ENCODE results near the gene PLD1. TPM values are rescaled to one million over a fixed set of nuclear protein-coding genes. Genes with fewer than 3 reads are reported as not detected.
A peak's percentile ranks its signal among the peaks of the same experiment; 100 is the strongest.
"Not testable (repeated sequence)": the region's sequence is repeated elsewhere in the genome, so short reads cannot be mapped to it uniquely, and the experiment has no call there.

PLD1 gene
- total RNA-seq, 1 donor from 2014 or later, result 59.7 TPM

- no peak for DNase-seq (ENCODE audit: low spot score)
Measured at GRCh38 chr3:171815973-171816595, 5.8 kb upstream of the PLD1 start.

DNA sequence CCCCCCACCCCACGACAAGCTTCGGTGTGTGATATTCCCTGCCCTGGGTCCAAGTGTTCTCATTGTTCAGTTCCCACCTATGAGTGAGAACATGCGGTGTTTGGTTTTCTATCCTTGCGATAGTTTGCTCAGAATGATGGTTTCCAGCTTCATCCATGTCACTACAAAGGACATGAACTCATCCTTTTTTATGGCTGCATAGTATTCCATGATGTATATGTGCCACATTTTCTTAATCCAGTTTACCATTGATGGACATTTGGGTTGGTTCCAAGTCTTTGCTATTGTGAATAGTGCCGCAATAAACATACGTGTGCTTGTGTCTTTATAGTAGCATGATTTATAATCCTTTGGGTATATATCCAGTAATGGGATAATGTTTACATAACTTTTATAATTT lies 4.4 kb upstream of the PLD1 start:
- not testable (repeated sequence) for DNase-seq (ENCODE audit: low spot score)

DNA sequence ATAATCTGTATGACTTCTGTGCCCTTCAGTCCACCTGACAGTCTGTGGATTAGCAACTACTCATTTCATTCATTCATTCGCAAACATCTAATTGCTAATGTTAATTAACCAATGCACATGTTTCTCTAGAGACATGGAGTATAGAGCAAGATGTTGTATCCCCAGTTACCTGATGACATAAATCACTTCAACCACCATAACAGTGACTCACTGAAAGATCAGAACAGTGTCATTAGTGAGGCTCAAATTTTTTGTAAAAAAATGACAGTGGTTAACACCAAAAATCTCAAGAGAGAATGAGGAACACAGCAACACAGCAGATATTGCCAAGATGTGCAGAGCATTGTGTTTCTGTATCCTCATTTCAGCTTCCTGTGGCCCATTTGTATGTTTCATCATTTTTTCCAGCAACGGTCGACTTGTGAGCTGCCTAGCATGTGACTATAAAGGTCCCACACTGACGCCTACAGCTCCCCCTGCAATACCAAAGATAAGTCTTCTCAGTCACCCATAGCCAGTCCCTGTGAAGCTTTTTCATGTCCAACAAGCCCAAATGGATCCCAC lies 3.7 kb upstream of the PLD1 start:
- DNase-seq (ENCODE audit: low spot score), result peak; percentile 38

- no peak for DNase-seq (ENCODE audit: low spot score)
Measured at GRCh38 chr3:171813278-171813896, 3.1 kb upstream of the PLD1 start.

GRCh38 chr3:171812811-171813210 lies 2.5 kb upstream of the PLD1 start:
- no peak for DNase-seq (ENCODE audit: low spot score)

DNA sequence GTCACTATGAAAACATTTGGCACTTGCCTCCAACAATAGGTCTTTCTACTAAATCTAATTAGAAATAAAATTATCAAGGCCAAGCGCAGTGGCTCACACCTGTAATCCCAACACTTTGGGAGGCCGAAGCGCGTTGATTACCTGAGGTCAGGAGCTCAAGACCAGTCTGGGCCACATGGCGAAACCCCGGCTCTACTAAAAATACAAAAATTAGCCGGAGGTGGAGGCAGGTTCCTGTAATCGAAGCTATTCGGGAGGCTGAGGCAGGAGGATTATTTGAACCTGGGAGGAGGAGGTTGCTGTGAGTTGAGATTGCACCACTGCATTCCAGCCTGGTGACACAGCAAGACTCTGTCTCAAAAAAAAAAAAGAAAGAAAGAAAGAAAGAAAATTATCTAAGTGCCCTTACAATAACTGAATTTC lies 1.6 kb upstream of the PLD1 start:
- peak; percentile 67 for DNase-seq (ENCODE audit: low spot score)

DNA sequence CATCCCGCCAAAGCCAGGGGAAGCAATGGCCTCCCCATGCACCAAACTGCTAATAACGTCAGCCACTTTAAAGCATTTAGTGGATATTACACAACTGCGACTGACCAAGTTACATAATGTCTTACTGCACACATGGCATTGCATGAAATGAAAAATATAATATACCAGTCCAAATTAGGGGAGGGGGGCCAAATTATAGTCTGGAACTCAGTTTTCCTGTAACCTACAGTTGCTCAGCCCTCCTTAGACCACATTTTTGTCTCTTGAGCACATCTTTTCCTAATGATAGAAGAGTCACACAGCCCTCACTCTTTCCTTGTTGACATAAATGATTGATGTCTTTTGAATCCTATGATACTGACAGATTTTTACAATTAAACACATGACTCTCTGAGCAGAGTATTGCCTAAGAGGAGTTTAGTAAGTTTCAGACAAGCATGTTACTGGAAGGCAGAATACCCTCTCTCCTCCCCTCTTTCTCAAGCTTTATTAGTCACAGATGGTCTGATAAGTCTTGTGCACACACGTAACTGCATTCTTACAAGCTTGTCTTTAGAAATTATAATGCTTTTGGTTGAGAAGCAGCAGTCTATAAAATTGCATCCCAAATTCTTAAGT lies 1.1 kb upstream of the PLD1 start:
- peak; percentile 97 for DNase-seq (ENCODE audit: low spot score)

DNA sequence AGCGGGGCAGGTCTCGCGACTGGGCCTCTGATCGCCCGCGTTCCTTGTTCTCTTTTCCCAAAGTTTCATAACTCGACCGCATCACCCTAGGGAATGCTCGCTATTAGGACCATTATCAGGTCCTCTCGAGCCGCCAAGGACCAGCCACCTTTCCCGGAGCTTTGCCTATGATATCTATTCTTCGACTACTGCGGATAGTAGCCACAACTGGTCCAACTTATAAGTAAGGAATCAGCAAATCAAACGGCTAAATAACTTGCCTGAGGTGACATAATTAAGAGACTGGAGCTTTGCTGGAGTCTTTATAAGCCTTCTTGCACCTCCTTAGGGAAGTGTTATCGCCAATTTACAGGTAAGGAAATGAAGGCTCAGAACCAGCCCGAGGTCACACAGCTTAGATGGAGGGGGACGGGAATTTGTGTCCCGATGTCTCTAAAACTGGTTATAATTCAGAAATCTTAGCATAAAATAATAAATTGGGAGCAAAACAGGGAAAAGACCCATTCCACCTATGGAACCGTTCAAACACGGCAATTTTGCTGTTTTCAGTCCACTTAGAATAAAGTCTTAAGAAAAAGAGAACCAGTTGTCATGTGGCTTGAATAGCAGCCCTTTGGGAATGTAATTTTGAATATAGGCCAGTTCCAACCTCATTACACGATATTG lies 479 bp upstream of the PLD1 start:
- no peak for DNase-seq (ENCODE audit: low spot score)

GRCh38 chr3:171809611-171809860 lies 747 bp downstream of the PLD1 start:
- peak; percentile 89 for DNase-seq (ENCODE audit: low spot score)

GRCh38 chr3:171807806-171808205 lies 2.5 kb downstream of the PLD1 start:
- DNase-seq (ENCODE audit: low spot score), result no peak

DNA sequence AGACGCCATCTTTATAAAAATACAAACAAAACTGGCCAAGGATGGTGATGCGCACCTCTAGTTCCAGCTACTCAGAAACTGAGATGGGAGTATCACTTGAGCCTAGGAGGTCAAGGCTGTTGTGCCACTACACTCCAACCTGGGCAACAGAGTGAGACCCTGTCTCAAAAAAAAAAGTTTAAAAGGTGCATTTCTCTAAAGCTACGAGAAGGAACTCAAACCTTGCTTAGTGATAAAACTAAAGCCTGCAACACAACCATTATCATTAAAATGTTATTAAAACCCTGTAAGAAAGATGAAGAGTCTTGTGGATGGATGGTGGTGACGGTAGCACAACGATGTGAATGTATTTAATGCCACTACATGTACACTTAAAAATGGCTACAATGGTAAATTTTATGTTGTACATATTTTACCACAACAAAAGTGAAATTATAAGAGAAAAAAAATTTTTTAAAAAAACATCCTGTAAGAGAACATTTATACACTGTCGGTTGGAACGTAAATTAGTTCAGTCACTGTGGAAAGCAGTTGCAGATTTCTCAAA lies 3.1 kb downstream of the PLD1 start:
- DNase-seq (ENCODE audit: low spot score), result no peak

DNA sequence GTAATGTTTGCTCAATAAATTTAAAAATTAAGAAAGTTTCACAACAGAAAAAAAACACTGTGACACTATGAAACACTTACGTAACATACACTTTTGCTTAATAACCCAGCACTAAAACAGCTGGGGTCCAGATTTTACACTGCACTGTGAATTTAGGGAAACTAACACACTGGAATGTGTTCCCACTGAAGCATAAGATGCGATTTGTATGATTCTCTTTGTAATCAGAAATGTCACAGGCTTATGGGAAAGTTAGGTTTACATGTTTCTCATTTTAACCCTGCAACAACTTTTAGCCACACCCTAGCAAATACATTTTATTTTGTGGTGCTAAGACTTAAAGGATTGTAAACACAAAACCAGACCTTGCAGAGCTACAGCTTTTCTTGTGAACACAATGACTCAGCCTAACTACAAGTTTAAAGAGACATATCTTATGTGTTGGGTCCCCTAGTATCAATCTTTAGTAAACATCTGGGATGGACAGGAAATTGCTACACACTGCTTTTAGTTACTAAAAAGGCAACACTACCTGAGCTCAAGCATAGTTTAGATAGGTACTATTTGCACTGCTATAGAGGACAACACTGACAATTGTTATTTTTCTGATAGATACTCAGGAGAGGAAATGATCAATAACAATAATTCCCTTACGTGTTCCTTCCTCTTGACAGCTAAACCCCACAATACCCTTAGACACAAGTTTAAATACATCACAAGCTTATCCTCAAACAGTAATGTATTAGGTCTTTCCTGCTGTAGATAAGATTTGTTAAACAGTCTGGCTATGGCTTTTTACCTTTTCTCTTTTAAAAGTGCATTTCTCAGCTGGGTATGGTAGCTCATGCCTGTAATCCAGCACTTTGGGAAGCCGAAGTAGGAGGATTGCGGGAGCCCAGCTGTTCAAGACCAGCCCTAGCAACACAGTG lies 3.8 kb downstream of the PLD1 start:
- peak; percentile 61 for DNase-seq (ENCODE audit: low spot score)

DNA sequence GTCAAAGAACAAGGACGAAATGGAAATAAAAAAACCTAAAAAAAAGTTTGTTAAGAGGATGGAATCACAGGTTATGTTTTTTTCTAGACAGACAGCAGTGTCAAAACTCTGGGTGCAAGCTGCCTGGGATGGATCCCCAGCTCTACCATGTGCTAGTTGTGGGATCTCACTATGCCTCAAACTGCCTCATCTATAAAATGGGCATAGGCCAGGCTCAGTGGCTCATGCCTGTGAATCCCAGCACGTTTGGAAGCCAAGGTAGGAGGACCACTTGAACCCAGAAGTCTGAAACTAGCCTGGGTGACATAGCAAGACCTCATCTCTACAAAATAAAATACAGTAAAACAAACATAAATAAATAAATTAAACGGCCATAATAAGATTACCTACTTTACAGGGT lies 4.6 kb downstream of the PLD1 start:
- DNase-seq (ENCODE audit: low spot score), result no peak

DNA sequence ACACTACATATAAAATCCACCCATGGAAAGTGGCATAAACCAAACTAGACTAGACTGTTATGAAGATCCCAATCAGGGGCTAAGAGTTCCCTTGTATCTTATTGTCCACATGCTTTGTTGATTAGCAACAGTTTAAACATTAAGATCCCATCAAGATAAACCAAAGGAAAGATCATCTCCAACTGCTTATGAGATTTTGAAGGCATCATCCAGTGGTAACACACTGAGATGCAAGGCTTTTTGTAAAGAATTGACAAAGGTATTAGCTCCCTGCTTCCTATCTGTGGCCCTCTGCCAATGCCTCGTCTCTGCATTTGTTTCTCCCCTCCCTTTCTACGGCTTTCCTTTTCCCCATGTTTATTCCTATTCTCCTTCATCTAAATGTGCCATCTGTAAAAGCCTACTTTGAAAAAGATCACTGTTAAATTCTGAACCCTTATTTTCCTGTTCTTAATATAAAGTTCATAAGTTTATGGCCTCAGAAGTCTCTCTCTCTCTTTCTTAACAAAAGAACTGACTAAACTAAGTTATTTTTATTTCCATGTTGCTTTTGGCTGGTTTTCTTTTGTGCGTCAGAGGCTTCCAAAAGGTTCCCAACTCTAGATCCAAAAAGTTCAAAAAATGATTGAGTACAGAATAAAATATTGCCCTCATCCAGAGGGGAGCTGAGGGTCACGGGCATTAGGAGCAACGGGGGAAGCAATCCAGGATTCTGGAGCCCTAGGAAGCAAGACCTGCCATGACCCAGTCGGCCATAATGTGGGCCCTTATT lies 5.5 kb downstream of the PLD1 start:
- peak; percentile 31 for DNase-seq (ENCODE audit: low spot score)

GRCh38 chr3:171803044-171803443 lies 7.2 kb downstream of the PLD1 start:
- DNase-seq (ENCODE audit: low spot score), result no peak

- no peak for DNase-seq (ENCODE audit: low spot score)
Measured at GRCh38 chr3:171802590-171802956, 7.7 kb downstream of the PLD1 start.

DNA sequence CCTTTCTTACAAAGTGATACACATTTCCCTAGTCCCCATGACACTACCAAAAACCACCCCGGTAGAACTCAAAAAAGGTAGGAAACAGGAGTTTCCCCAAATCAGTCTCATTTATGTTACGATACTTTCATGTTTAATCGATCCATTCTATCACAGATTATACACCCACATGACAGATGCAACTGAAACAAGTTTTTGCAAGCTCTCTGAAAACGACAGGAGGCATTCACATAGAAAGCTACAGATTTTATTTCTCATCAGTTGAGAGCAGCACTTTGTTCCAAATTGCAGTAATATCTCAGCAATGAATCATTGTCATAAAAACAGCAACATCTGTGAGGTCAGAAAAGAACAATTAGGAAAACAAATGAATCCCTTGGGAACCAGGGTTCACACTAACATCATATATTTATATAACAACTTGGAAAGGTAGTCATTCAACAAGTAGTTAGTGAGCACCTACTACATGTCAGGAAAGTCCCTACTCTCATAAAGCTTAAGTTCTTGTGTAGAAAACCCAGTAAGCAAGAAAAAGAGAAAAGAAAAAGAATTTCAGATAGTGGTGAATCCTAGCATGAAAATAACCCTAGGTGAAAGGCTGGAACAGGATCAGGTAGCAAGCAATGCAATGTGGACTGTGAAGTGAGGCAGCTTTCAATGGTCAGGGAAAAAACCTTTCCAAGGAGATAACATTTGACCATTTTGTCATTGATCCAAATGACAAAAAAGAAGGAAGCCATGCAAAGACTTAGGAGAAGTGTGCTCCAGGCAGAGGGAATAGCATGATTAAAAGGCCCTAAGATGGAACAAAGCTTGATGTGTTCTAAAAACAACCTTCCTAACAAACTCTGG lies 8.3 kb downstream of the PLD1 start:
- DNase-seq (ENCODE audit: low spot score), result no peak

- DNase-seq (ENCODE audit: low spot score), result no peak
Measured at GRCh38 chr3:171799501-171799900, 10.8 kb downstream of the PLD1 start.

DNA sequence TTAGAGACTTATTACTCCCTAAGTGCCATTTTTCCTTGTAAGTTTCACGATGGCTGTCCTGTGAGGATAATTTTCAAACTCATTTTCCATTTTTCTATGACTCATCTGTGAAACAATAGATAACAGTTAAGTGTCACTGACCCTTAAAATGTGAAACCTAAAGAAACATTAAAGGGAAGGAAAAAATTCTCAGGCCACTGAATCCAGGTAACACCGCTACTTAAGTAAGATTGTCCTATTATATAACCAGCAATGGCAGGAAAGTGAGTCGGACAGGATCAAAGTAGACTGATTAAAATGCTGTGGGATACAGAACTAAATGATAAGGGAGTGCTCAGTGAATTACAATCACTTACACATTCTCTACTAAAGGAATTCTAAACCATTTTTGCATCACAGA lies 12.4 kb downstream of the PLD1 start:
- no peak for DNase-seq (ENCODE audit: low spot score)

GRCh38 chr3:171797265-171797679 lies 13.0 kb downstream of the PLD1 start:
- DNase-seq (ENCODE audit: low spot score), result no peak

Measured in umbilical cord (tissue), 2 donors.